Endothelial cell (in vitro differentiated cells): ENCODE data around the gene ARHGAP18. TPM values are rescaled to one million over a fixed set of nuclear protein-coding genes. Genes with fewer than 3 reads are reported as not detected.

ENCODE experiments used
- DNase-seq: peaks from one replicate; pipeline ENCODE4 v3.0.0; 2021; ENCODE audit warnings: low spot score
- H3K27ac Mint-ChIP-seq: one replicate; pipeline ENCODE4 v1.8.0; 2021; ENCODE audit warnings: mixed read lengths, inconsistent platforms; ENCODE audit not compliant: unreplicated experiment
- H3K27me3 Mint-ChIP-seq: one replicate; pipeline ENCODE4 v1.8.0; 2021; ENCODE audit warnings: mild to moderate bottlenecking, moderate library complexity, mixed read lengths, inconsistent platforms; ENCODE audit not compliant: unreplicated experiment
- H3K36me3 Mint-ChIP-seq: one replicate; pipeline ENCODE4 v1.8.0; 2021; ENCODE audit warnings: mild to moderate bottlenecking, low read depth, mixed read lengths, inconsistent platforms; ENCODE audit not compliant: unreplicated experiment
- H3K4me1 Mint-ChIP-seq: one replicate; pipeline ENCODE4 v1.8.0; 2021; ENCODE audit warnings: mild to moderate bottlenecking, mixed read lengths, inconsistent platforms; ENCODE audit not compliant: unreplicated experiment
- H3K4me3 Mint-ChIP-seq: one replicate; pipeline ENCODE4 v1.8.0; 2021; ENCODE audit warnings: mild to moderate bottlenecking, mixed read lengths, inconsistent platforms; ENCODE audit not compliant: unreplicated experiment
- H3K9me3 Mint-ChIP-seq: one replicate; pipeline ENCODE4 v1.8.0; 2021; ENCODE audit warnings: mixed read lengths, inconsistent platforms; ENCODE audit not compliant: unreplicated experiment
- total RNA-seq: library from RNA; stranded (reverse); fragmentation: NEBNext Ultra II Directional; extraction: Animal tissue kit (Norgen Biotek cat#: 25700); gene quantifications from one replicate; pipeline ENCODE4 v1.2.1, GENCODE V29; 2021; ENCODE audit not compliant: unreplicated experiment
- TF ChIP-seq, protein P1 (sequence below): fragments of 200-600 bp; sonication (generic); IDR thresholded peaks from one replicate; pipeline ENCODE4 v1.5.0; 2021; ENCODE audit warnings: antibody characterized with exemption; ENCODE audit not compliant: unreplicated experiment

Gene ARHGAP18
- total RNA-seq, 1 donor from 2014 or later = 102 TPM

DNA sequence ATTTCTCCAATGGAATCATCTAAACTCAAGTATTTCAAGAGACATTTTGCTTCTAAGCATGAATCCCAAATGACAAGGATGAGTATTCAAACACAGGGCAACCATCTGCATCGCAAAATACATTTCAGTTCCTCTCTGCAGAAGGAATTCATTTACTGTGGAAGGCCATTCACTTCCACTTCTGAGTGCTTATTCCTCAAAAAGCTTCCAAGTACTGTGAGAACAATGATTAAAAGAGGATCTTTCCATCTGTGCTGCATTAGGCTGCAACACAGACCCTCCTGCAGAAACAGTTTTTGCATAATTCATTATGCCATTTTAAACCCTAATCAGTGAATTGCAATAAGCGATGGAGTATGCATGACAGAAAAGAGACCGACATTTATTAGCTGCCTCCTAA is 52.5 kb downstream of the ARHGAP18 start:
- peaks cover 80% of the 10 kb centered on the region for H3K4me1 Mint-ChIP-seq
- DNase-seq = no peak
- H3K36me3 Mint-ChIP-seq = peaks cover 36% of the 10 kb centered on the region
- H3K27ac Mint-ChIP-seq = no peak overlapping the region
- H3K4me3 Mint-ChIP-seq = no peak overlapping the region
- H3K9me3 Mint-ChIP-seq = no peaks in the 10 kb centered on the region
- TF ChIP-seq, protein P1, sequence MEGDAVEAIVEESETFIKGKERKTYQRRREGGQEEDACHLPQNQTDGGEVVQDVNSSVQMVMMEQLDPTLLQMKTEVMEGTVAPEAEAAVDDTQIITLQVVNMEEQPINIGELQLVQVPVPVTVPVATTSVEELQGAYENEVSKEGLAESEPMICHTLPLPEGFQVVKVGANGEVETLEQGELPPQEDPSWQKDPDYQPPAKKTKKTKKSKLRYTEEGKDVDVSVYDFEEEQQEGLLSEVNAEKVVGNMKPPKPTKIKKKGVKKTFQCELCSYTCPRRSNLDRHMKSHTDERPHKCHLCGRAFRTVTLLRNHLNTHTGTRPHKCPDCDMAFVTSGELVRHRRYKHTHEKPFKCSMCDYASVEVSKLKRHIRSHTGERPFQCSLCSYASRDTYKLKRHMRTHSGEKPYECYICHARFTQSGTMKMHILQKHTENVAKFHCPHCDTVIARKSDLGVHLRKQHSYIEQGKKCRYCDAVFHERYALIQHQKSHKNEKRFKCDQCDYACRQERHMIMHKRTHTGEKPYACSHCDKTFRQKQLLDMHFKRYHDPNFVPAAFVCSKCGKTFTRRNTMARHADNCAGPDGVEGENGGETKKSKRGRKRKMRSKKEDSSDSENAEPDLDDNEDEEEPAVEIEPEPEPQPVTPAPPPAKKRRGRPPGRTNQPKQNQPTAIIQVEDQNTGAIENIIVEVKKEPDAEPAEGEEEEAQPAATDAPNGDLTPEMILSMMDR = no peak
- peaks cover 3% of the 10 kb centered on the region for H3K27me3 Mint-ChIP-seq

DNA sequence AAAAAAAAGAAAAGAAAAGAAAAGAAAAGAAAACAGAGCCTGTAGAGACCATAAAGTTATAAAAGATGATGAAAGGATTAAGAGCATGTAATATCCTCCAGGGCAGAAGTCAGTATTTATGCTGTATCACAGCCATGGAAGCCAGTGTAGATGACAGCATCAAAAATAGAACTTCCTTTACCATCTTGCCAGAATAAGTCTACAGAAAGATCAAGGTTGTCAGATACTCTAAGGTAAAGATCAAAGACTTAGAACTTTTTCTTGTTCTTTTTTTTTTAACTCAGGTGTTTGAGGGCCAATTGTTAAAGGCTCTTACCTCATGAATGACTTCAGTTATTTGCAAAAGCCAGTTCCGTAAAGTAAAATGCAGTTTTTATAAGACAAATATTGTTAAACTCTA is 54.6 kb downstream of the ARHGAP18 start:
- TF ChIP-seq, protein P1 = no peak
- peaks cover 3% of the 10 kb centered on the region for H3K27me3 Mint-ChIP-seq
- H3K9me3 Mint-ChIP-seq = no peaks in the 10 kb centered on the region
- DNase-seq = no peak
- H3K4me3 Mint-ChIP-seq = no peak overlapping the region
- no peak overlapping the region for H3K27ac Mint-ChIP-seq
- H3K4me1 Mint-ChIP-seq = peaks cover 86% of the 10 kb centered on the region
- H3K36me3 Mint-ChIP-seq = peaks cover 43% of the 10 kb centered on the region

DNA sequence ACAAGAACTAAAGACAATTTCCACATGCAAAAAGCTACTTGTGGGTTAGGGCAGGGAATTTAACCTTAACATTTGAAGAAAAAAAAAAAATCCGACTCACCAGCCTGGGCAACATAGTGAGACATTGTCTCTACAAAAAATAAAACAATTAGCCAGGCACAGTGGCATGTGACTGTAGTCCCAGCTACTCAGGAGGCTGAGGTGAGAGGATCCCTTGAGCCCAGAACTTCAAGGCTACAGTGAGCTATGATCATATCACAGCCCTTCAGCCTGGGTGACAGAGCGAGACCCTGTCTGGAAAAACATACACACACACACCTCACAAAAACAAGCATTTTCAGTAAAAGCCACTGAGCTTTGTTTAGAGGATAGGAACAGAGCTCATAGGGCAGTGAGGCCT is 56.2 kb downstream of the ARHGAP18 start:
- no peak for DNase-seq
- TF ChIP-seq, protein P1 = no peak
- H3K27me3 Mint-ChIP-seq = peaks cover 5% of the 10 kb centered on the region
- no peaks in the 10 kb centered on the region for H3K9me3 Mint-ChIP-seq
- H3K36me3 Mint-ChIP-seq = peaks cover 39% of the 10 kb centered on the region
- H3K27ac Mint-ChIP-seq = peak overlapping the region; percentile 76
- no peak overlapping the region for H3K4me3 Mint-ChIP-seq
- H3K4me1 Mint-ChIP-seq = peaks cover 84% of the 10 kb centered on the region

DNA sequence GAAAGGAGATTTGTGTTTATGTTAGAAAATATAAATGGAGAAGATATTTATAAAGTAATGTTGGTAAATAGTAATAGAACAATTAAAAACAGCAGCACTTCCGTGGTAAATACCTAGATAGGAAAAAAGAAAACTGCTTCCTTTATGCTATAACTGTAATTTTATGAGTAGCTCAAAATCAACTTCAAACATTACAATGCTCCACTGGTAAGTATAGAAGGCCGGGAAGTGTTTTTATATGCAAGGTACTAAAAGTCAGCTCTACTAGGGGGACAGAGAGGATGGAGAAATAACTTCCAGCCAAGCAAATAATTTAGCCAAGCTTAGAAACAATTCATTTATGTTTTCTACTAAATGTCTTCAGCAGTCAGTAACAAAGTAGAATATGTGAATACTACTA is 56.7 kb downstream of the ARHGAP18 start:
- Mint-ChIP-seq H3K4me3 (peak overlapping the region; percentile 44), H3K9me3 (no peaks in the 10 kb centered on the region), H3K36me3 (peaks cover 38% of the 10 kb centered on the region), H3K27me3 (peaks cover 8% of the 10 kb centered on the region), H3K4me1 (peaks cover 81% of the 10 kb centered on the region), H3K27ac (peak overlapping the region; percentile 76)
- TF ChIP-seq, protein P1 = no peak
- DNase-seq = no peak

DNA sequence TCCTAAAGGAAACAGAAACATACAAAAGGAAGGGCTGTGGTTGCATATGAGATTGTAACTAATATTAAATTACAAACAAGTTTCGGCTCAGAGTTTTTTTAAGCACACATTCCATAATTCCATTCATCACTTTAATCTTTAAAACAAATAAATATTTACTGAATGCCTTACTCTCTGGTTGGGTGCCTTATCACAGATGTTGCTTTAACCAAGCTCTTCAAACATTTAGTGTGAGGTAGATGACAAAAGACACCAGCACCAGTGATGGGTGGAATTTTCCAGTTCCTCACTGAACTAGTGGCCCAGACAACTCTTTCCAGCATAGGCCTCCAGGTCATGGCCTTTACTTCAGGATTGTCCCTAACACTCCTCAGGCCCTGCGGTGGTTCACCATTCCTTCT is 58.7 kb downstream of the ARHGAP18 start:
- no peaks in the 10 kb centered on the region for H3K9me3 Mint-ChIP-seq
- H3K4me3 Mint-ChIP-seq = no peak overlapping the region
- H3K36me3 Mint-ChIP-seq = peaks cover 38% of the 10 kb centered on the region
- TF ChIP-seq, protein P1 = no peak
- peaks cover 70% of the 10 kb centered on the region for H3K4me1 Mint-ChIP-seq
- DNase-seq = no peak
- peaks cover 8% of the 10 kb centered on the region for H3K27me3 Mint-ChIP-seq
- H3K27ac Mint-ChIP-seq = peak overlapping the region; percentile 95
